ENCODE data around the gene ANLN. TPM values are rescaled to one million over a fixed set of nuclear protein-coding genes. Genes with fewer than 3 reads are reported as not detected.
A peak's percentile ranks its signal among the peaks of the same experiment; 100 is the strongest.

The ANLN gene
- total and polyA plus RNA-seq, 10 donors: 0.91 to 14.9 (median 3.2) TPM

- whole genome bisulfite sequencing, 5 donors: 81 to 89% (median 86%) methylated on average over 7 of the region's 7 CpGs
- Histone ChIP-seq H3K36me3 (no peaks in the 10 kb centered on the region), H3K4me1 (peaks cover 8 to 37% (median 25%) of the 10 kb centered on the region in 6 donors), H3K4me3 (no peak overlapping the region), H3K27ac (peak overlapping the region in 1 of 8 donors; percentile 64), H3K27me3 (replicated peaks in 1 of 7) (no peaks in the 10 kb centered on the region), H3K9me3 (no peaks in the 10 kb centered on the region)
- DNase-seq: no peak
- TF ChIP-seq POLR2AphosphoS5 (IDR thresholded peaks at IDR 0.05) (no peak), POLR2A (IDR thresholded peaks at IDR 0.05) (no peak), CTCF (IDR thresholded peaks at IDR 0.05 in 8 of 11, conservative IDR thresholded peaks at IDR 0.05 in 3 of 11) (no peak)
- intact Hi-C loops (cut with DNase I; ENCODE audit: low total_unique reads): no loop called here
These were observed 2.0 kb upstream of the ANLN start for GRCh38 chr7:36387435-36388231.

GRCh38 chr7:36388423-36388822 is 1.2 kb upstream of the ANLN start:
- DNase-seq: no peak
- Histone ChIP-seq H3K36me3 (no peaks in the 10 kb centered on the region), H3K4me3 (no peak overlapping the region), H3K9me3 (no peaks in the 10 kb centered on the region), H3K27ac (peak overlapping the region in 7 of 8 donors; percentile 55 to 83 (median 76)), H3K27me3 (replicated peaks in 1 of 7) (peaks cover 0 to 5% (median 0%) of the 10 kb centered on the region in 7 donors), H3K4me1 (peaks cover 8 to 37% (median 25%) of the 10 kb centered on the region in 6 donors)
- TF ChIP-seq POLR2AphosphoS5 (IDR thresholded peaks at IDR 0.05): no peak
- WGBS, 5 donors: 74 to 84% (median 83%) methylated on average over 4 of the region's 4 CpGs
- intact Hi-C loops (cut with DNase I; ENCODE audit: low total_unique reads): no loop called here

- 1 to 2% (median 1%) methylated on average over 26 of the region's 26 CpGs for WGBS, 5 donors
- peaks cover 8 to 37% (median 25%) of the 10 kb centered on the region in 6 donors for H3K4me1 ChIP-seq
- H3K4me3 ChIP-seq: peak overlapping the region; percentile 64 to 87 (median 76)
- H3K9me3 ChIP-seq: no peaks in the 10 kb centered on the region
- H3K27me3 ChIP-seq (replicated peaks in 1 of 7): peaks cover 0 to 5% (median 0%) of the 10 kb centered on the region in 7 donors
- peak overlapping the region in 5 of 8 donors; percentile 24 to 83 (median 76) for H3K27ac ChIP-seq
- peak in 1 of 3 donors; percentile 5 for TF ChIP-seq POLR2AphosphoS5 (IDR thresholded peaks at IDR 0.05)
- no peak for TF ChIP-seq POLR2A (IDR thresholded peaks at IDR 0.05)
- intact Hi-C loops (cut with DNase I; ENCODE audit: low total_unique reads): no loop called here
- DNase-seq: peak; percentile 88
- no peaks in the 10 kb centered on the region for H3K36me3 ChIP-seq
These were observed 783 bp downstream of the ANLN start for GRCh38 chr7:36390199-36391090.

- H3K9me3 ChIP-seq: no peaks in the 10 kb centered on the region
- 32 to 38% (median 37%) methylated on average over 10 of the region's 10 CpGs for whole genome bisulfite sequencing, 5 donors
- H3K27me3 ChIP-seq (replicated peaks in 1 of 7): peaks cover 0 to 5% (median 0%) of the 10 kb centered on the region in 7 donors
- peak overlapping the region in 2 of 8 donors; percentile 64 to 75 for H3K4me3 ChIP-seq
- peaks cover 0 to 6% (median 0%) of the 10 kb centered on the region in 6 donors for H3K36me3 ChIP-seq
- intact Hi-C loops (cut with DNase I; ENCODE audit: low total_unique reads): no loop called here
- H3K4me1 ChIP-seq: peaks cover 8 to 37% (median 25%) of the 10 kb centered on the region in 6 donors
- no peak for TF ChIP-seq CTCF (IDR thresholded peaks at IDR 0.05 in 8 of 11, conservative IDR thresholded peaks at IDR 0.05 in 3 of 11)
- TF ChIP-seq POLR2A (IDR thresholded peaks at IDR 0.05): no peak
- TF ChIP-seq POLR2AphosphoS5 (IDR thresholded peaks at IDR 0.05): no peak
- DNase-seq: no peak
- peak overlapping the region in 1 of 8 donors; percentile 83 for H3K27ac ChIP-seq
These were observed 2.0 kb downstream of the ANLN start for GRCh38 chr7:36391436-36392198.
